HG03103 (cell line): ENCODE results near the gene ABHD4.
"Not testable (repeated sequence)": the region's sequence is repeated elsewhere in the genome, so short reads cannot be mapped to it uniquely, and the experiment has no call there.

Experiments
- ATAC-seq: cut with Tn5 transposase; IDR thresholded peaks from one replicate; pipeline ENCODE4 v1.9.1; 2021; ENCODE audit warnings: low read depth; ENCODE audit not compliant: unreplicated experiment

ABHD4 gene

DNA sequence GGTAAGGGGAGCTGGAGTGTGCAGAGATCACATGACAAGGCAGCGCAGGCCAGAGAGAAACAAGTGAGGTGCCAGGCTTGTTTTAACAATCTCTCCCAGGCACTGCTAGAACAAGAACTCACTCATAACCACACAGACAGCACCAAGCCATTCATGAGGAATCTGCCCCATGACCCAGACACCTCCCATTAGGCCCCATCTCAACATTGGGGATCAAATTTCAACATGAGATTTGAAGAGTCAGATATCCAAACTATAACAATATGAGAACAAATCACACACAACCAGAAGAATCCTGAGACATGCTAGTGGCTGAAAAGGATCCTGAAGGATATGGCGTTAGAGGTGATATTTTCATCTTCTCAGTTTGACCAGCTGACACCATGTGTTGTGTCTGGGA is 24.2 kb downstream of the ABHD4 start:
- no peak for ATAC-seq

DNA sequence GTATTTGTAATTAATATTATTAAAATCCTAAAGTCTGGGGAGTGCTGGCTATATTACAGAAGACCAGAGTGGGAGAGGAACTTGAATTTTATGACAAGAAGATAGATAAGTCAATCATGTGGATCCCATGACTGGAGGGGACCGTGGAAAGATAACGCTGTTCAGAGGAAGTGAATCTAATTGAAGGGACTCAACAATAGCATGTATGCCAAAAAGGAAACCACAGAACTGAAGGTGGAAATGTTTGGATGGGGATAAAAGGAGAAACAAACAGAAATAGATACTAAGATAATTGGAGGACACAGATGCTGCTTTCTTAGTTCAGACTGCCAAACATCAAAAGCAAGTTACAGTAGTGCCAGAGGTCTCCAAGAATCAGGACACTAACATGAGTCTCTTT is 24.9 kb downstream of the ABHD4 start:
- no peak for ATAC-seq

- no peak for ATAC-seq
These were observed 28.5 kb downstream of the ABHD4 start for GRCh38 chr14:22626590-22626989.

DNA sequence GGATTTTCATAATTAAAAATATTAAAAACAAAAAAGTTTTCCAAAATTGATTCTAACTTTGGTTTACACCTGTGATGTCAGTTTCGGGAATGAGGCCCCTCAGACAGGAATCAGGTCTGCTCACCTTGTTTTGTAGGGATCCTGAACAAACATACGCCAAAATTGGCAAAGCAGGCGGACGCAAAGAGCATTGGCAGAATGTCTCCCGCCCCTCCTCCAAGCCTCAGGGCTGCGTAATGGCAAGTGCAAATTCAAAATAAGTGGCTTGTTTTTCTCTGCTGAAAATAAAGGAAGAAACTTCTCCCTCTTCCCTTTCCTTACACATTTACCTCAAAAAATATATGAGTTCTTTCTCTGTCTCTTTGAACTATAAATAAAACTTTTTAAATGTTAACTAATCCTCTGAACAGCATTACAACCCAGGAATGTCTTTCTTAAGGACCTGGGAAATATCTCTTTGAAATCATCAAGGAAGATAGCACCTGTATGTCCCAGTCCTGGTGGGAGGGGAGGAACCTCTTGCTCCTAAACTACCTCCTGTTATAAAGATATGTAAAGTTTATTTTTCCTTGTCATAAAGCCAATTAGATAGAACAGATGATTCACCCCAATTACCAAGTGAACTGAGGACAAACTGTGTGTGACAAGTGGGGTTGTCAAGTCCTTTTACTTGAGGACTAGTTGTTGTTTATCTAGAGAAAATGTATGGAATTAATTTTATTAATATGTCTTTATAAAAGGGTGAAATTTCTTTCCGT is 29.6 kb downstream of the ABHD4 start:
- ATAC-seq: no peak

DNA sequence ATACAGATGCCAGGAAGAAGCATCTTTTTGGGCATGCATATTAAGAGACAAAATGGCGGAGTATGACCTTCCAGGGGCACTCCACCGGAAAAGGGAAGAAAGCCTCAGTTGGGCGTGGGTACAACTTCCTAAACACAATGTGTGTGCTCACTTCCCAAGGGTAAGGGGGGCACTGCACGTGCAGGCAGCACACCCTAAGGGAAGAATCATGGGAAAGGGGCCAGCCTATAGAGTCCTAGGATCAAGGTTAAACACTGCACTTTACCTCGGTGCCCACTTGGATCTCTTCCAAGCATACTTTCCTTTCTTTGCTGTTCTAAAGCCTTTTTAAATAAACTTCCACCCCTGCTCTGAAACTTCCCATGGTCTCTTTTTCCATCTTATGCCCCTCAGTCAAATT is 31.3 kb downstream of the ABHD4 start:
- ATAC-seq: no peak

- no peak for ATAC-seq
These were observed 32.0 kb downstream of the ABHD4 start for GRCh38 chr14:22630066-22630465.

- ATAC-seq: no peak
These were observed 32.4 kb downstream of the ABHD4 start for GRCh38 chr14:22630486-22630885.

- ATAC-seq: no peak
These were observed 36.3 kb downstream of the ABHD4 start for GRCh38 chr14:22634233-22634900.

GRCh38 chr14:22635980-22636379 is 37.9 kb downstream of the ABHD4 start:
- not testable (repeated sequence) for ATAC-seq

GRCh38 chr14:22640192-22640591 is 42.1 kb downstream of the ABHD4 start:
- ATAC-seq: no peak

DNA sequence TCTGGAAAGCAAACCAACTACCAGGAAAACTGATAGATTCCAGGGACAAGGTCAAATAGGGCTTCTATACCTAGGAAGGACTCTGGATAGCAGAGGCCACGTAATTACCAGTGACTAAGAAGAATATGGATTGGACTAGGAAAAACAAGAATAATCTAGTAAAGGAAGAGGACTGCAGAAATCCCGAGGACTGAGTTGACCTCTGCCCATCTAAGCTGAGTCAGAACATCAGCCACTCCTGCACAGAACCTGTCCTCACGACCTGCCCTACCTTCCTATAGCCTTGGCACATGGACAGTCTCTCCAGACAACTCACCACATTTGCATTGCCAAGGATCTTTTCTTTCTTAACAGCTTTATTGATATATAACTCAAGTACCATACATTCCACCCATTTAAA is 43.7 kb downstream of the ABHD4 start:
- ATAC-seq: no peak

- ATAC-seq: no peak
These were observed 46.2 kb downstream of the ABHD4 start, which contains the start of gene OR6J1 for GRCh38 chr14:22644305-22644635. Gene OR6J1 (minus strand): TSS chr14:22644352. CDS start chr14:22634811, 9,541 bp downstream.

DNA sequence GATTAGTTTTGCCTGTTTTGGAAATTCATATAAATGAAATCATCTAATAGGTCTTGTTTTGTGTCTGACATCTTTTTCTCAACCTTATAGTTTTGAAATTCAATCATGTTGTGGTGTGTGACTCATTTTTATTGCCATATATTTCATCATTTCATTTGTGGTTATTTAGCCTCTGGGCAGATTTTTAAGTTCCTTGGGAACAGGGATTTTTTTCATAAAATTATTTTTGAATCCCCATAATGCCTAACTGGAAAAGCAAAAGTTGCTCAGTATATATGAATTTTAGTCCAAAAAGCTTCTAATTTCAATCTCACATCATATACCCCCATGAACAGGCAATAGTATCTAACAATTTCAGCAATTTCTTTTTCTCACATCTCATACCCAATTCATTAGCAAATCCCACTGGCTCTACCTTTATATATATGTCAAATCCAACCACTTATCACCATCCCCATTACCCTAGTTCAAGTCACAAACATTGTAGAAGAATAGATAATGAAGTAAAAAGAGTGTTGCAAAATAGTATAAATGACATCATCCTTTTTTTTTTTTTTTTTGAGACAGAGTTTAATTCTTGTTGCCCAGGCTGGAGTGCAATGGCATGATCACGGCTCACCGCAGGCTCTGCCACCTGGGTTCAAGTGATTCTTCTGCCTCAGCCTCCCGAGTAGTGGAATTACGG is 48.6 kb downstream of the ABHD4 start:
- no peak for ATAC-seq

DNA sequence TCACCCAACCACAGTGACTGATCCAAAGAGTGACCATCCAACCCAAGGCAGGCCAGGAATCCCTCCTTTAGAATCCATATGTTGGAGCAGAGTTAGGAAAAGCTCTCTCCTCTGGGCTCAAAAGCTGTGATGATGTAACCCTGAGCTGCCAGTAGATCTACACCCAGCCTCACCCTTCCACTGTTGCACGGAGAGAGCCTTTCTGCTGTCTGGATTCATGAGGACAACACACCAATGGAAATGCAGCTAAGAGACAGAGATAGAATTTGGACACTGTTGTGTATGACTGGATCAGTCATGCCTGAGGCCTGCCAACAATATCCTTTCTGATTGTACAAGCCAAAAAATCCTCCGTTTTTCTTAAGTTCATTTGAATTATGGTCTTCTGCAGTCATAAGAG is 50.4 kb downstream of the ABHD4 start:
- no peak for ATAC-seq

GRCh38 chr14:22650046-22650739 is 52.1 kb downstream of the ABHD4 start:
- no peak for ATAC-seq

GRCh38 chr14:22650960-22651521 is 52.9 kb downstream of the ABHD4 start:
- peak; percentile 79 for ATAC-seq

DNA sequence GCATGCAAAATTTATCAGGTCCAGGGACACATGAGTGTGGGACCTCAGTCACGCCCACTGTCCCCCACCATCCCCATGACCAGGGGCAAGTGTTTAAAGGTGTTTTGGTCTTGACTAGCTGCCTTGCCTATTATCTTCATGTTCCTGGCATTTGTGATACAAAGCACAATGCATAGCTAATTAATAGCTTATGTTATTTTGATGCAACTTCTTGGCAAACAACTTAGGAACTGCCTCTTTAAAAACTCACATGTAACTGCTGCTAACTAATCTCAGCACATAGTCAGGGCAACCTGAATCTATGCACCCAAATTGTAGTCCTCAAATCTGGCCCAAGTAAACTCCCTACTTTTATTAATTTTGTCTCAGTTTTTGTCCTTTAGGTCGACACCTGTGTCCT is 53.5 kb downstream of the ABHD4 start:
- ATAC-seq: no peak

GRCh38 chr14:22653012-22653621 is 55.0 kb downstream of the ABHD4 start:
- no peak for ATAC-seq

DNA sequence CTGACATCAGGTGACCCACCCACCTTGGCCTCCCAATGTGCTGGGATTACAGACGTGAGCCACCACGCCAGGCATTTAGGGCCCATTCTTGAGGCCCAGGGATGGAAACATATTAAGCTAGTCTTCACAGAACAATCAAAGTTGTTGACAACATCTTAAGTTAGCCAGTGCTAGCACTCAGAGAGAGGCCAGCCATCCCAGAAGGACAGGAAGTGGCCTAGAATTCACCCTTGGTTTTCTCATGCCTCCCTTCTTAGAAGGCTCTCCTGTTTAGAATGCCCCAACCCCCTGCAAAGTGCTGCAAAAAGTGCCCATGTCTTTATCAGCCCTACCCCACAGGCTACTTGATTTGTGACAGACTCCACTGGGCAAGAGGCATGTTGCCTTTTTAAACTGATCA is 58.1 kb downstream of the ABHD4 start:
- no peak for ATAC-seq

DNA sequence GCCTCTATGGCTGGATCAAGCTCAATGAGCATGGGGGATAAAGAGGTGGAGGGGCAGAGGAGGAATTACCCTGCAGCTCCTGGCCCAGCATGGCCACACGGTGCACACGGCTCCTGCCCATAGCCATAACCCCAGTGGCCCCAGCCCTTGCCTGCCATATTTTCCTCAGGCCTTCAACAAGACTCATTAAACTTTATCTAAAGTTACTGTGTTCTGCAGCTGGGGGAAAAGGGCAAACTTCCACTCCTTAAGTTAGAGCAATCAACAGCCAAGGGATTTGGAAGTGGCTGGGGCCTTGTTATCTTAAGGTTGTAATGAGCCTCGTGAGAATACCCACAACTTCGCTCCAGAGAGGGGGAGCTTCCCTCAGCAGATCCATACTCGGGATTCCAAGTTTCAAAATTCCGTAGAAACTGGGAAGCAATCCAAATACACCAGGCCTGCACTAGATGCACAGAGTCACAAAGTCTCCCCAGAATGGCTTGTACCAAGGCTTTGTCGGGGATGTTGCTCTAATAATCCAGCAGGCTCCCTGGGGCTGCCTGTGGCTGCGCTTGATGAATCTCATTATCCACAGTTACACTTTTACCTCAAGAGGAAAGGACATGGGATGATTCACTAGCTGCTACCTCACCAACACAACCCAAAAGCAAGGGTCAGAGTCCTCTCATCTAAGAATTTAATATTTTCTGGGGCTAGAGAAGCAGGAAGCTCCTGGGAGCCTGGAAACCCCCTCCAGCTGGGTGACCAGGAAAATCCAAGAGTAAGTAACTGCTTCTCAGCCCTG is 59.0 kb downstream of the ABHD4 start:
- ATAC-seq: no peak
